22Rv1 (cell line): Measurements from ENCODE around the gene WNT2.

Experiments
- CTCF ChIP-seq: fragments of 450-650 bp; IDR thresholded peaks from 2 replicates; pipeline ENCODE4 v1.5.1; 2017; ENCODE audit warnings: mild to moderate bottlenecking
- ZFX ChIP-seq: fragments of 450-650 bp; IDR thresholded peaks from 2 replicates; pipeline ENCODE4 v1.6.1; 2017; ENCODE audit warnings: antibody characterized with exemption, borderline replicate concordance

GRCh38 chr7:117259615-117260014, 63.2 kb downstream of the WNT2 start:
- TF ChIP-seq CTCF (no peak), ZFX (no peak)
